Measurements from ENCODE around the gene SULT2B1.

Gene SULT2B1

GRCh38 chr19:48616491-48617056 lies 64.6 kb downstream of the SULT2B1 start:
- H3K27ac ChIP-seq (ENCODE audit: low read depth, low read length), result peak overlapping the region; percentile 99
- H3K4me1 ChIP-seq (ENCODE audit: insufficient read depth, low read length), result peaks cover 37% of the 10 kb centered on the region
- no peaks in the 10 kb centered on the region for H3K27me3 ChIP-seq (ENCODE audit: insufficient read depth, low read length)
- peak overlapping the region; percentile 99; the same call in 1 of the 2 replicates for H3K9ac ChIP-seq (ENCODE audit: low read depth, low read length)
- peaks cover 35% of the 10 kb centered on the region for H3K36me3 ChIP-seq (ENCODE audit: insufficient read depth, low read length)
- peak overlapping the region; percentile 97; the same call in 1 of the 2 replicates for H3K4me3 ChIP-seq (ENCODE audit: low read length)
- H3K9me3 ChIP-seq (ENCODE audit: insufficient read depth, low read depth, low read length), result no peaks in the 10 kb centered on the region
- 92% methylated on average over 11 of the region's 12 CpGs for WGBS

GRCh38 chr19:48617146-48617937 lies 65.4 kb downstream of the SULT2B1 start:
- H3K27me3 ChIP-seq (ENCODE audit: insufficient read depth, low read length), result no peaks in the 10 kb centered on the region
- H3K4me3 ChIP-seq (ENCODE audit: low read length), result peak overlapping the region; percentile 97
- peak overlapping the region; percentile 99 for H3K27ac ChIP-seq (ENCODE audit: low read depth, low read length)
- peaks cover 35% of the 10 kb centered on the region for H3K36me3 ChIP-seq (ENCODE audit: insufficient read depth, low read length)
- no peaks in the 10 kb centered on the region for H3K9me3 ChIP-seq (ENCODE audit: insufficient read depth, low read depth, low read length)
- peak overlapping the region; percentile 99 for H3K9ac ChIP-seq (ENCODE audit: low read depth, low read length)
- peaks cover 37% of the 10 kb centered on the region for H3K4me1 ChIP-seq (ENCODE audit: insufficient read depth, low read length)
- 89% methylated on average over 18 of the region's 18 CpGs for WGBS

- Histone ChIP-seq H3K36me3 (ENCODE audit: insufficient read depth, low read length) (peaks cover 35% of the 10 kb centered on the region), H3K27me3 (ENCODE audit: insufficient read depth, low read length) (no peaks in the 10 kb centered on the region), H3K9ac (ENCODE audit: low read depth, low read length) (peak overlapping the region; percentile 99), H3K9me3 (ENCODE audit: insufficient read depth, low read depth, low read length) (no peaks in the 10 kb centered on the region), H3K27ac (ENCODE audit: low read depth, low read length) (peak overlapping the region; percentile 99), H3K4me1 (ENCODE audit: insufficient read depth, low read length) (peaks cover 39% of the 10 kb centered on the region), H3K4me3 (ENCODE audit: low read length) (peak overlapping the region; percentile 97)
- WGBS, result 1% methylated on average over 18 of the region's 18 CpGs
Observed at GRCh38 chr19:48618278-48618915, 66.4 kb downstream of the SULT2B1 start.

- peak within 1 kb of the TSS; percentile 99 for H3K9ac ChIP-seq (ENCODE audit: low read depth, low read length)
- no peaks in the 10 kb centered on the region for H3K9me3 ChIP-seq (ENCODE audit: insufficient read depth, low read depth, low read length)
- under 1% methylated on average over 69 of the region's 69 CpGs for WGBS
- H3K4me3 ChIP-seq (ENCODE audit: low read length), result peak within 1 kb of the TSS; percentile 97
- H3K4me1 ChIP-seq (ENCODE audit: insufficient read depth, low read length), result peaks cover 43% of the 10 kb centered on the region
- H3K36me3 ChIP-seq (ENCODE audit: insufficient read depth, low read length), result peaks cover 35% of the 10 kb centered on the region
- no peaks in the 10 kb centered on the region for H3K27me3 ChIP-seq (ENCODE audit: insufficient read depth, low read length)
- H3K27ac ChIP-seq (ENCODE audit: low read depth, low read length), result peak within 1 kb of the TSS; percentile 99
Observed at GRCh38 chr19:48618916-48619691, 67.1 kb downstream of the SULT2B1 start, which contains the start of the genes RPL18 and SPHK2. Gene RPL18, minus strand, starts transcription at chr19:48619178. Its CDS starts 35 bp downstream, at chr19:48619143. Gene SPHK2, plus strand, starts transcription at chr19:48619506. Its CDS starts 1,009 bp downstream, at chr19:48620515.

GRCh38 chr19:48619692-48620585 lies 68.0 kb downstream of the SULT2B1 start:
- WGBS, result 37% methylated on average over 5 of the region's 6 CpGs
- H3K4me3 ChIP-seq (ENCODE audit: low read length), result peak overlapping the region; percentile 97
- peaks cover 41% of the 10 kb centered on the region for H3K4me1 ChIP-seq (ENCODE audit: insufficient read depth, low read length)
- H3K27ac ChIP-seq (ENCODE audit: low read depth, low read length), result peak overlapping the region; percentile 99
- H3K27me3 ChIP-seq (ENCODE audit: insufficient read depth, low read length), result no peaks in the 10 kb centered on the region
- H3K36me3 ChIP-seq (ENCODE audit: insufficient read depth, low read length), result peaks cover 35% of the 10 kb centered on the region
- peak overlapping the region; percentile 83 for H3K9ac ChIP-seq (ENCODE audit: low read depth, low read length)
- no peaks in the 10 kb centered on the region for H3K9me3 ChIP-seq (ENCODE audit: insufficient read depth, low read depth, low read length)

- no peaks in the 10 kb centered on the region for H3K9me3 ChIP-seq (ENCODE audit: insufficient read depth, low read depth, low read length)
- no peaks in the 10 kb centered on the region for H3K27me3 ChIP-seq (ENCODE audit: insufficient read depth, low read length)
- 0 out of 2 replicates have a peak, but pooled peaks cover 3% of the 10 kb centered on the region for H3K36me3 ChIP-seq (ENCODE audit: insufficient read depth, low read length)
- peak overlapping the region; percentile 75 for H3K9ac ChIP-seq (ENCODE audit: low read depth, low read length)
- H3K4me3 ChIP-seq (ENCODE audit: low read length), result peak overlapping the region; percentile 51
- H3K4me1 ChIP-seq (ENCODE audit: insufficient read depth, low read length), result peaks cover 17% of the 10 kb centered on the region
- peak overlapping the region; percentile 75 for H3K27ac ChIP-seq (ENCODE audit: low read depth, low read length)
- WGBS, result 38% methylated on average over 8 of the region's 8 CpGs
Observed at GRCh38 chr19:48623556-48624066, 71.6 kb downstream of the SULT2B1 start.

GRCh38 chr19:48624067-48624594 lies 72.2 kb downstream of the SULT2B1 start:
- H3K27me3 ChIP-seq (ENCODE audit: insufficient read depth, low read length), result no peaks in the 10 kb centered on the region
- 0 out of 2 replicates have a peak, but pooled peaks cover 3% of the 10 kb centered on the region for H3K36me3 ChIP-seq (ENCODE audit: insufficient read depth, low read length)
- H3K4me3 ChIP-seq (ENCODE audit: low read length), result peak overlapping the region; percentile 77
- H3K9ac ChIP-seq (ENCODE audit: low read depth, low read length), result peak overlapping the region; percentile 80
- peak overlapping the region; percentile 82 for H3K27ac ChIP-seq (ENCODE audit: low read depth, low read length)
- WGBS, result under 1% methylated on average over 39 of the region's 40 CpGs
- H3K4me1 ChIP-seq (ENCODE audit: insufficient read depth, low read length), result peaks cover 17% of the 10 kb centered on the region
- H3K9me3 ChIP-seq (ENCODE audit: insufficient read depth, low read depth, low read length), result no peaks in the 10 kb centered on the region

DNA sequence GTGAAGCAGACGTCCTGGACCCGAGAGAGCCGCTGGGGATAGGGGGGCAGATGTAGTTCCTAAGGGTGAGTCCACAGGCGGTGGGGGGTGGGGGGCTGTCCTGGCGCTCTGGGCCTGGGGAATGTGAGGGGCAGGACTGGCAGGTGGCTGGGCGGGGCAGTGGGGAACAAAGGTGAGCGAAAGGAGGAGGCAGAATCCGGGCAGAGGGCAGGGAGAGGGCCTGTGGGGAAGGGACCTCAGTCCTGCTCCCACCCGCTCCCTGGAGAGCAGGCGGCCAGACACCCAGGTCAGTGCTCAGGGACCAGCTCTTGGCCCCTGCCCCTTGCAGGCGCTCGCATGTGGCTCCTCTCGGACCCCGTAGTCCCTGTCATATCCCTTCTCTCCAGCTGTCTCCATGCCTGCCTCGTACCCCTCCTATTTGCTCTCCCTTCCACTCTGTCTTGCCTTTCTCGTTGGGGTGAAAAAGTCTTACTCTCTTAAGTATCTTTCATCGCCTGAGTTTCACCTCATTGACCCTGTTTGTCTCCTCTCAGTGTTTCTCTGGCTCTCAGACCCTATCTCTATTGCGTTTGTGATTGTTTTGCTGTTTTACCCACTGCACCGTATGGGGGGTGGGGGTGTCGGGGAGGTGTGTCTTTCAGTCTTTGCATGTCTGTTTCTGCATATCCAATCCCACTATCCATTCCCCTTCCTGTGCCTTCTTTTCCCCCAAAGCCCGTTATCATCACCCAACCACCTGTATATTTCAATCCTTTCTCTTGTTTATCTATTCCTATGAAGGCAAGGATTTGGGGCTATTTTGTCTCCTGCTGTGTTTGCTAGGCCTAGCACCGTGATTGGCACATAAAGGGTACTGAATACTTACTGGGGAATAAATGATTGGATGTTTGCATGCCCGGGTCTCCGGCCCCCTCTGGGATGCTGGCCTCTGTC lies 73.1 kb downstream of the SULT2B1 start:
- WGBS, result 50% methylated on average over 21 of the region's 24 CpGs
- H3K4me3 ChIP-seq (ENCODE audit: low read length), result peak overlapping the region; percentile 77
- H3K27me3 ChIP-seq (ENCODE audit: insufficient read depth, low read length), result no peaks in the 10 kb centered on the region
- peak overlapping the region; percentile 82; the same call in 1 of the 2 replicates for H3K27ac ChIP-seq (ENCODE audit: low read depth, low read length)
- peak overlapping the region; percentile 80 for H3K9ac ChIP-seq (ENCODE audit: low read depth, low read length)
- H3K9me3 ChIP-seq (ENCODE audit: insufficient read depth, low read depth, low read length), result no peaks in the 10 kb centered on the region
- H3K36me3 ChIP-seq (ENCODE audit: insufficient read depth, low read length), result 0 out of 2 replicates have a peak, but pooled peaks cover 3% of the 10 kb centered on the region
- peaks cover 15% of the 10 kb centered on the region for H3K4me1 ChIP-seq (ENCODE audit: insufficient read depth, low read length)

DNA sequence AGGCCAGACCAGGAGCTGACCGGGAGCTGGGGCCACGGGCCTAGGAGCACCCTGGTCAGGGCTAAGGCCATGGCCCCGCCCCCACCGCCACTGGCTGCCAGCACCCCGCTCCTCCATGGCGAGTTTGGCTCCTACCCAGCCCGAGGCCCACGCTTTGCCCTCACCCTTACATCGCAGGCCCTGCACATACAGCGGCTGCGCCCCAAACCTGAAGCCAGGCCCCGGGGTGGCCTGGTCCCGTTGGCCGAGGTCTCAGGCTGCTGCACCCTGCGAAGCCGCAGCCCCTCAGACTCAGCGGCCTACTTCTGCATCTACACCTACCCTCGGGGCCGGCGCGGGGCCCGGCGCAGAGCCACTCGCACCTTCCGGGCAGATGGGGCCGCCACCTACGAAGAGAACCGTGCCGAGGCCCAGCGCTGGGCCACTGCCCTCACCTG lies 73.9 kb downstream of the SULT2B1 start:
- H3K36me3 ChIP-seq (ENCODE audit: insufficient read depth, low read length), result 0 out of 2 replicates have a peak, but pooled peaks cover 3% of the 10 kb centered on the region
- 95% methylated on average over 30 of the region's 30 CpGs for WGBS
- H3K27me3 ChIP-seq (ENCODE audit: insufficient read depth, low read length), result no peaks in the 10 kb centered on the region
- H3K9ac ChIP-seq (ENCODE audit: low read depth, low read length), result no peak overlapping the region
- H3K4me1 ChIP-seq (ENCODE audit: insufficient read depth, low read length), result peaks cover 13% of the 10 kb centered on the region
- no peak overlapping the region for H3K4me3 ChIP-seq (ENCODE audit: low read length)
- H3K9me3 ChIP-seq (ENCODE audit: insufficient read depth, low read depth, low read length), result no peaks in the 10 kb centered on the region
- no peak overlapping the region for H3K27ac ChIP-seq (ENCODE audit: low read depth, low read length)
